HepG2 (cell line): Measurements from ENCODE around the gene TMCC1. TPM values are rescaled to one million over a fixed set of nuclear protein-coding genes. Genes with fewer than 3 reads are reported as not detected.

Source experiments
- ATF7-NPFF ChIP-seq: sonication (generic); formaldehyde crosslinking; IDR thresholded peaks from 2 replicates; pipeline ENCODE4 v1.8.1; 2023; ENCODE audit warnings: mild to moderate bottlenecking, low read depth, missing genetic modification reagents, moderate library complexity
- BRF2 ChIP-seq: sonication (generic); formaldehyde crosslinking; IDR thresholded peaks from 2 replicates; pipeline ENCODE4 v1.8.1; 2022; ENCODE audit warnings: mild to moderate bottlenecking, missing genetic modification reagents
- CENPT ChIP-seq: sonication (generic); formaldehyde crosslinking; IDR thresholded peaks from 2 replicates; pipeline ENCODE4 v1.8.0; 2022; ENCODE audit warnings: low read depth, mild to moderate bottlenecking, moderate library complexity, missing genetic modification reagents
- FOXC1 ChIP-seq: sonication (generic); formaldehyde crosslinking; IDR thresholded peaks from 2 replicates; pipeline ENCODE4 v1.8.0; 2022; ENCODE audit warnings: mild to moderate bottlenecking, missing genetic modification reagents, borderline replicate concordance
- GLMP ChIP-seq: sonication (generic); formaldehyde crosslinking; IDR thresholded peaks from 2 replicates; pipeline ENCODE4 v1.9.0; 2021; ENCODE audit warnings: missing genetic modification reagents, mild to moderate bottlenecking, borderline replicate concordance
- JARID2 ChIP-seq: sonication (generic); formaldehyde crosslinking; IDR thresholded peaks from 2 replicates; pipeline ENCODE4 v1.8.1; 2023; ENCODE audit warnings: missing genetic modification reagents, inconsistent platforms; ENCODE audit not compliant: insufficient replicate concordance
- KAT8 ChIP-seq: IDR thresholded peaks from 2 replicates; pipeline ENCODE4 v1.6.1; 2016; ENCODE audit warnings: missing genetic modification reagents, missing compliant biosample characterization
- KLF6 ChIP-seq: IDR thresholded peaks from 2 replicates; pipeline ENCODE4 v1.8.0; 2016; ENCODE audit warnings: missing biosample characterization, missing genetic modification reagents
- MTA1 ChIP-seq: sonication (generic); formaldehyde crosslinking; IDR thresholded peaks from 2 replicates; pipeline ENCODE4 v1.4.0; 2020; ENCODE audit warnings: missing genetic modification reagents, mild to moderate bottlenecking, borderline replicate concordance
- MXI1 ChIP-seq: IDR thresholded peaks from 3 replicates; pipeline ENCODE4 v1.6.1; 2012; ENCODE audit warnings: low read depth, low read length, inconsistent platforms, borderline replicate concordance
- NONO ChIP-seq, 2 experiments: fragments of 450-650 bp in 1 of 2; sonication (generic) in 1 of 2; formaldehyde crosslinking in 1 of 2; IDR thresholded peaks in 1 of 2; conservative IDR thresholded peaks in 1 of 2; 2 replicates each; pipeline versions ENCODE4 v1.6.1 to v1.8.0; 2017 to 2022; ENCODE audit warnings: mild to moderate bottlenecking in 1 of 2, missing genetic modification reagents in 1 of 2, moderate library complexity in 1 of 2
- PHB2 ChIP-seq: fragments of 450-650 bp; IDR thresholded peaks from 2 replicates; pipeline ENCODE4 v1.6.1; 2018; ENCODE audit not compliant: partially characterized antibody
- PHF8 ChIP-seq: sonication (generic); formaldehyde crosslinking; IDR thresholded peaks from 2 replicates; pipeline ENCODE4 v1.5.0; 2020; ENCODE audit warnings: missing genetic modification reagents
- RXRB ChIP-seq: IDR thresholded peaks from 2 replicates; pipeline ENCODE4 v1.6.1; 2016; ENCODE audit warnings: borderline replicate concordance, missing genetic modification reagents, missing compliant biosample characterization
- SOX13 ChIP-seq, 3 experiments: fragments of 450-650 bp in 1 of 3; sonication (generic) in 1 of 3; formaldehyde crosslinking in 1 of 3; IDR thresholded peaks in 2 of 3; conservative IDR thresholded peaks in 1 of 3; 2 replicates each; pipeline versions ENCODE4 v1.5.0 to v1.6.1; 2016 to 2020; ENCODE audit warnings: antibody characterized with exemption in 1 of 3, mild to moderate bottlenecking in 1 of 3, missing compliant biosample characterization in 1 of 3, missing genetic modification reagents in 1 of 3, moderate library complexity in 1 of 3
- ZBTB3 ChIP-seq: sonication (generic); formaldehyde crosslinking; IDR thresholded peaks from 2 replicates; pipeline ENCODE4 v1.4.0; 2020; ENCODE audit warnings: low read depth, mild to moderate bottlenecking, moderate library complexity, missing genetic modification reagents, borderline replicate concordance
- ZEB1 ChIP-seq: IDR thresholded peaks from 2 replicates; pipeline ENCODE4 v1.6.1; 2012; ENCODE audit warnings: mild to moderate bottlenecking, low read depth, inconsistent platforms; ENCODE audit not compliant: insufficient replicate concordance
- ZKSCAN8 ChIP-seq: IDR thresholded peaks from 2 replicates; pipeline ENCODE4 v1.6.1; 2016; ENCODE audit warnings: borderline replicate concordance, missing genetic modification reagents, missing compliant biosample characterization
- ZNF10 ChIP-seq: sonication (generic); formaldehyde crosslinking; IDR thresholded peaks from 2 replicates; pipeline ENCODE4 v1.4.0; 2020; ENCODE audit warnings: mild to moderate bottlenecking, low read depth, missing genetic modification reagents, borderline replicate concordance
- ZNF317 ChIP-seq: sonication (generic); formaldehyde crosslinking; IDR thresholded peaks from 2 replicates; pipeline ENCODE4 v1.5.0; 2020; ENCODE audit warnings: mild to moderate bottlenecking, missing genetic modification reagents
- ZNF33B ChIP-seq: sonication (generic); formaldehyde crosslinking; IDR thresholded peaks from 2 replicates; pipeline ENCODE4 v1.5.1; 2020; ENCODE audit warnings: mild to moderate bottlenecking, missing genetic modification reagents
- polyA plus RNA-seq, 8 experiments: library from polyadenylated mRNA; depleted of rRNA in 3 of 8; stranded (reverse) in 7 of 8; unstranded in 1 of 8; fragments of >200 nt; fragmentation: Illumina TruSeq in 4 of 8; extraction: Trizol in 4 of 8; gene quantifications; 2 replicates each; pipeline versions ENCODE4 v1.2.1 to v1.2.3, GENCODE V29; 2011 to 2016; ENCODE audit warnings: low read depth in 4 of 8, missing spikeins in 1 of 8, mixed read lengths in 1 of 8; ENCODE audit not compliant: insufficient read depth in 1 of 8
- total RNA-seq, 5 experiments: library from RNA; depleted of rRNA; stranded (reverse); fragments of >200 nt; fragmentation: Illumina TruSeq; extraction: Trizol; gene quantifications; 2 replicates each; pipeline ENCODE4 v1.2.3, GENCODE V29; 2016; ENCODE audit warnings: low read depth in 1 of 5
- TF ChIP-seq, protein P1 (sequence below): sonication (generic); formaldehyde crosslinking; IDR thresholded peaks from 2 replicates; pipeline ENCODE4 v1.5.1; 2020; ENCODE audit warnings: mild to moderate bottlenecking, missing genetic modification reagents, moderate library complexity

Gene TMCC1
- total and polyA plus RNA-seq, 2 of the 13 experiments (the other 11 are each of a cell fraction or from before 2014, with no cell fraction given), result 12.1 to 264 TPM

DNA sequence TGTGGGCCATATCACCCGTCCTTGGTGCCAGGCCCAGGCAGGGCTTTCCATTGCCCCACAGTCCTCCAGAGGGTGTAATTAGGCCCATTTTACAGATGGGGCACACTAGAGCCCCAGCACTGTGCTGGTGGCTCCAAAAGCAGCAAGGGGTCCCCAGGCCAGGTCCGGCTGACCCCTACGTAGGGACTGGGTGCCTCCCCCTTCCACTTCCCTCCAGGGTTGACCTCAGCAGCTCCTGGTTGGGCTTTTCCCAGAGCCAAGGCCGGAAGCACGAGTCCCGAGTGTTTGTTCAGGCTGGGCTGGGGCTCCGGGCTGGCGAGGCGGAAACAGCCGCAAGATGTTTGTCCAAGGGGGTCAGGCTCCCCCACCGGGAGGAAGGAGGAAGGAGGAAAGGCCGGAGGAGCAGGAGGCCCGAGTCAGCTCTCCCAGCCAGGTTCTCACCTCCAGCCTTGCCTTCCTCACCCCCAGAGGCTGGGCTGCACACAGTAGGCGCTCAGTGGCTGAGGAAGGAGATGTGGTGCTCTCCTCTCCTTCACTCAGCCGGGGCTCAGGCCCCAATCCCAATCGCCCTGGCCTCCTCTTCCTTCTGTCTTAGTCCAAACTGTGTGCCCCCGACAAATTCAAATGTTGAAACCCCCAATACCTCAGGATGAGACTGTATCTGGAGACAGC, 269.9 kb downstream of the TMCC1 start (continued):
- TF ChIP-seq GLMP, result no peak
- no peak for TF ChIP-seq BRF2 (CRISPR knock-in tag)
- no peak for TF ChIP-seq ZEB1
- no peak for TF ChIP-seq ZBTB3 (CRISPR knock-in tag)
- peak; percentile 72; the same call in 1 of the 2 replicates for TF ChIP-seq RXRB (CRISPR knock-in tag)
- TF ChIP-seq ZNF317 (CRISPR knock-in tag), result no peak
- TF ChIP-seq PHB2, result no peak
- TF ChIP-seq ZNF33B (CRISPR knock-in tag), result no peak
- peak; percentile 47; the same call in 1 of the 2 replicates for TF ChIP-seq ZKSCAN8 (CRISPR knock-in tag)
- no peak for TF ChIP-seq ATF7-NPFF
- TF ChIP-seq MTA1, result no peak; the same call in 1 of the 2 replicates
- TF ChIP-seq KAT8 (CRISPR knock-in tag), result no peak
- no peak for TF ChIP-seq FOXC1 (CRISPR knock-in tag)
- TF ChIP-seq PHF8 (CRISPR knock-in tag), result 0 out of 2 replicates have a peak, but pooled peaks have one; percentile 20
- no peak for TF ChIP-seq NONO (IDR thresholded peaks at IDR 0.05)
- TF ChIP-seq NONO (CRISPR knock-in tag; conservative IDR thresholded peaks at IDR 0.05), result no peak
- TF ChIP-seq SOX13 (IDR thresholded peaks at IDR 0.05), result no peak
- TF ChIP-seq SOX13 (CRISPR knock-in tag; conservative IDR thresholded peaks at IDR 0.05 in 1 of 2, IDR thresholded peaks at IDR 0.05 in 1 of 2), result peak in 1 of 2 experiments; percentile 21; a peak in 1 of 4 replicates
- TF ChIP-seq ZNF10 (CRISPR knock-in tag), result no peak
- no peak for TF ChIP-seq KLF6 (CRISPR knock-in tag)
- TF ChIP-seq CENPT, result no peak
- TF ChIP-seq, protein P1, sequence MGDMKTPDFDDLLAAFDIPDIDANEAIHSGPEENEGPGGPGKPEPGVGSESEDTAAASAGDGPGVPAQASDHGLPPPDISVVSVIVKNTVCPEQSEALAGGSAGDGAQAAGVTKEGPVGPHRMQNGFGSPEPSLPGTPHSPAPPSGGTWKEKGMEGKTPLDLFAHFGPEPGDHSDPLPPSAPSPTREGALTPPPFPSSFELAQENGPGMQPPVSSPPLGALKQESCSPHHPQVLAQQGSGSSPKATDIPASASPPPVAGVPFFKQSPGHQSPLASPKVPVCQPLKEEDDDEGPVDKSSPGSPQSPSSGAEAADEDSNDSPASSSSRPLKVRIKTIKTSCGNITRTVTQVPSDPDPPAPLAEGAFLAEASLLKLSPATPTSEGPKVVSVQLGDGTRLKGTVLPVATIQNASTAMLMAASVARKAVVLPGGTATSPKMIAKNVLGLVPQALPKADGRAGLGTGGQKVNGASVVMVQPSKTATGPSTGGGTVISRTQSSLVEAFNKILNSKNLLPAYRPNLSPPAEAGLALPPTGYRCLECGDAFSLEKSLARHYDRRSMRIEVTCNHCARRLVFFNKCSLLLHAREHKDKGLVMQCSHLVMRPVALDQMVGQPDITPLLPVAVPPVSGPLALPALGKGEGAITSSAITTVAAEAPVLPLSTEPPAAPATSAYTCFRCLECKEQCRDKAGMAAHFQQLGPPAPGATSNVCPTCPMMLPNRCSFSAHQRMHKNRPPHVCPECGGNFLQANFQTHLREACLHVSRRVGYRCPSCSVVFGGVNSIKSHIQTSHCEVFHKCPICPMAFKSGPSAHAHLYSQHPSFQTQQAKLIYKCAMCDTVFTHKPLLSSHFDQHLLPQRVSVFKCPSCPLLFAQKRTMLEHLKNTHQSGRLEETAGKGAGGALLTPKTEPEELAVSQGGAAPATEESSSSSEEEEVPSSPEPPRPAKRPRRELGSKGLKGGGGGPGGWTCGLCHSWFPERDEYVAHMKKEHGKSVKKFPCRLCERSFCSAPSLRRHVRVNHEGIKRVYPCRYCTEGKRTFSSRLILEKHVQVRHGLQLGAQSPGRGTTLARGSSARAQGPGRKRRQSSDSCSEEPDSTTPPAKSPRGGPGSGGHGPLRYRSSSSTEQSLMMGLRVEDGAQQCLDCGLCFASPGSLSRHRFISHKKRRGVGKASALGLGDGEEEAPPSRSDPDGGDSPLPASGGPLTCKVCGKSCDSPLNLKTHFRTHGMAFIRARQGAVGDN, result peak; percentile 85
- TF ChIP-seq MXI1, result no peak
- no peak for TF ChIP-seq JARID2
